Naive thymus-derived CD4-positive, alpha-beta T cell (primary cell): ENCODE data around the gene GOT1. TPM values are rescaled to one million over a fixed set of nuclear protein-coding genes. Genes with fewer than 3 reads are reported as not detected.

Experiments
- ATAC-seq: fragments of 150-1000 bp; cut with Tn5 transposase; 2 replicates; pipeline ENCODE4 v1.10.0; 2021; ENCODE audit warnings: mild to moderate bottlenecking, moderate library complexity
- CTCF ChIA-PET: fragments of 350-600 bp; sonication (Branson Sonifier 250); formaldehyde crosslinking; loops from one replicate; lab custom pipeline; 2021; ENCODE audit warnings: antibody characterized with exemption; lab: Charles Lee
- POLR2A ChIA-PET: fragments of 350-600 bp; sonication (Branson Sonifier 250); formaldehyde crosslinking; loops from one replicate; lab custom pipeline; 2021; ENCODE audit warnings: antibody characterized with exemption, inconsistent platforms; lab: Charles Lee
- DNase-seq, 9 donors: peaks; one replicate each; pipeline versions ENCODE4 v3.0.0 to v3.0.0-alpha.2; 2020 to 2022; ENCODE audit warnings: mixed read lengths in 1 of 9
- H3K27ac ChIP-seq: one replicate; pipeline ENCODE4 v1.7.0; 2013; ENCODE audit warnings: mild to moderate bottlenecking, low read depth, low read length, moderate library complexity
- H3K27me3 ChIP-seq, 2 donors: one replicate each; pipeline ENCODE4 v1.7.0; 2013; ENCODE audit warnings: low read length in 2 of 2, mild to moderate bottlenecking in 2 of 2, moderate library complexity in 2 of 2; ENCODE audit not compliant: control insufficient read depth in 2 of 2, insufficient read depth in 2 of 2
- H3K36me3 ChIP-seq, 3 experiments: 1 replicate in 2 of 3; 2 replicates in 1 of 3; pipeline ENCODE4 v1.7.0; 2013; ENCODE audit warnings: low read length in 3 of 3, mild to moderate bottlenecking in 3 of 3, moderate library complexity in 1 of 3; ENCODE audit not compliant: insufficient read depth in 3 of 3, control insufficient read depth in 2 of 3
- H3K4me1 ChIP-seq, 2 donors: one replicate each; pipeline ENCODE4 v1.7.0; 2013; ENCODE audit warnings: low read length in 2 of 2, mild to moderate bottlenecking in 2 of 2, moderate library complexity in 1 of 2; ENCODE audit not compliant: control insufficient read depth in 2 of 2, insufficient read depth in 2 of 2
- H3K4me3 ChIP-seq: 2 replicates; pipeline ENCODE4 v1.7.0; 2013; ENCODE audit warnings: mild to moderate bottlenecking, low read length
- H3K9me3 ChIP-seq, 3 experiments: 1 replicate in 2 of 3; 2 replicates in 1 of 3; pipeline ENCODE4 v1.7.0; 2013; ENCODE audit warnings: low read length in 3 of 3; ENCODE audit not compliant: control insufficient read depth in 2 of 3
- H3K27ac Mint-ChIP-seq, 9 donors: one replicate each; pipeline ENCODE4 v1.8.0; 2020 to 2022; ENCODE audit warnings: mixed read lengths in 9 of 9, mild to moderate bottlenecking in 8 of 9, moderate library complexity in 5 of 9, inconsistent platforms in 2 of 9
- H3K27me3 Mint-ChIP-seq, 5 donors: one replicate each; pipeline ENCODE4 v1.8.0; 2021 to 2022; ENCODE audit warnings: mixed read lengths in 5 of 5, mild to moderate bottlenecking in 1 of 5
- H3K36me3 Mint-ChIP-seq, 5 donors: one replicate each; pipeline ENCODE4 v1.8.0; 2020 to 2022; ENCODE audit warnings: mixed read lengths in 5 of 5, mild to moderate bottlenecking in 3 of 5, inconsistent platforms in 1 of 5
- H3K4me1 Mint-ChIP-seq, 7 donors: one replicate each; pipeline ENCODE4 v1.8.0; 2020 to 2022; ENCODE audit warnings: mixed read lengths in 7 of 7, mild to moderate bottlenecking in 3 of 7, inconsistent platforms in 1 of 7
- H3K4me3 Mint-ChIP-seq, 10 donors: one replicate each; pipeline ENCODE4 v1.8.0; 2020 to 2022; ENCODE audit warnings: mild to moderate bottlenecking in 10 of 10, mixed read lengths in 10 of 10, moderate library complexity in 6 of 10, inconsistent platforms in 2 of 10
- H3K9me3 Mint-ChIP-seq, 11 donors: one replicate each; pipeline ENCODE4 v1.8.0; 2020 to 2022; ENCODE audit warnings: mixed read lengths in 11 of 11, mild to moderate bottlenecking in 4 of 11, inconsistent platforms in 1 of 11, moderate library complexity in 1 of 11
- intact Hi-C, 2 donors: fragments of 100-400 bp; cut with micrococcal nuclease; formaldehyde crosslinking; loops; one replicate each; pipeline ENCODE4 v1.15.1; 2023
- polyA plus RNA-seq, 2 donors: library from polyadenylated mRNA; unstranded; fragments of 300-500 nt; fragmentation: Illumina TruSeq; gene quantifications; one replicate each; pipeline ENCODE4 v1.2.3, GENCODE V29; 2021
- total RNA-seq, 6 experiments: library from RNA in 5 of 6; stranded (reverse) in 5 of 6; gene quantifications; 1 replicate in 5 of 6; 2 replicates in 1 of 6; pipeline ENCODE4 v1.2.3 and lab custom pipeline; 2021 to 2026

Gene GOT1
- total and polyA plus RNA-seq, 7 experiments from 2014 or later, result 8.0 to 22.2 (median 12.2) TPM

DNA sequence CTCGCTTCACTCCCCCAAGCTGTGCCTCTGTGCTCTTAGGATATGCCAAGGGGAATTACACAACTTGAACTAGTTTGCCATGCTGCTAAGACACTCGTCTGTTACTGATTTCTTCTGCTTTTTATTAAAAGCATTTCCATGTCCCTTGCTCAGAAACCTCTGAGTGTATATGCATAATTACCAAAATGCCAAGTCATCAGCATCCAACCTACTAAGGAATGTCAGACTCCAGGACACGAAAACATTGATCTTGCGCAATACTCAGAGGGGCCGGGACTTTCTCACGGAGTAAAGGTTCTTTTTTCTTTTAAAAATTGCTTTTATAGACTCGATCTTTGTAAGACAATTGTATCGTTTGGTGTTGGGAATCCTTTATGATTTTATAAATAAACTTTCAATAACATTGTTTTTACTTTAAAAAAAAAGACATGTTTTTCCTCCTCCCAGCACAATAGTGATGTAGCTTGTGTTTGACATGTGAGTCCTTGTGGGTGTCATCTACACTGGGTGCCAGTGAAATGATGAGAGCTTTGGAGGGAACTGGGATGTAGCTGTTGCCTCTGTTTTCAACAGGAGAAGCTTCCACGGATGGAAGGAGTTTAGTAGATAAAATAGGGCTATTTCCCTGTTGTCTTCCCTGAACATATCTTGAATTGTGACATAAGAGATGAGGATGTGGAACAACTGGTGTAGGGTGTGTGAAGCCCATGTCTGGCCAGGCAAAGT is 57.7 kb downstream of the GOT1 start:
- H3K9me3 Mint-ChIP-seq, result no peaks in the 10 kb centered on the region
- H3K4me3 Mint-ChIP-seq, result no peak overlapping the region
- H3K4me3 ChIP-seq, result no peak overlapping the region
- ATAC-seq, result no peak
- H3K9me3 ChIP-seq, result no peaks in the 10 kb centered on the region
- ChIA-PET POLR2A (no interaction called here), CTCF (no interaction called here)
- no peaks in the 10 kb centered on the region for H3K27me3 ChIP-seq
- H3K4me1 ChIP-seq, result no peaks in the 10 kb centered on the region
- H3K36me3 Mint-ChIP-seq, result no peaks in the 10 kb centered on the region
- no peaks in the 10 kb centered on the region for H3K36me3 ChIP-seq
- no peak overlapping the region for H3K27ac ChIP-seq
- intact Hi-C loops, result no loop called here
- H3K4me1 Mint-ChIP-seq, result peaks cover 0 to 10% (median 5%) of the 10 kb centered on the region in 7 donors
- DNase-seq, result no peak
- H3K27ac Mint-ChIP-seq, result no peak overlapping the region
- H3K27me3 Mint-ChIP-seq, result peaks cover 10 to 82% (median 20%) of the 10 kb centered on the region in 5 donors

DNA sequence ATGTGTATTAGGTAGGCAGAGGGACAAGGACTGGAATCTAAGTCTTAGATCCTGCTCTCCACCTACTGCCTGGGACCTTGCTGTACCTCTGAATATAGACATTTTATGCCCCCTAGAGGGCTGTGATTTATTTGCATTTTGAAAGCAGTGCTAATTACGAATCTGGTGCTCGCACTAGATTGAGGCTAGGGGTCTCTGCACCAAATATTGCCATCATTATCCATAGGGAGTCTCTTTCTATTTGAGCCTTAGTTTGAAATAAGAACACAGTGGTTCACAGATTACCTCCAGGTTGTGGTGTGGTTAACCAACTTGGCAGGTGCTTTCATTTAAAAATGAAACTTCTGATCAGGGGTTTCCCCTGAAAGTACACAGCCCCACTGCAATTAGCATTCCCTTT is 59.4 kb downstream of the GOT1 start:
- ChIA-PET CTCF (no interaction called here), POLR2A (no interaction called here)
- Mint-ChIP-seq H3K4me3 (peak overlapping the region in 1 of 10 donors; percentile 5), H3K27ac (no peak overlapping the region), H3K9me3 (no peaks in the 10 kb centered on the region), H3K36me3 (no peaks in the 10 kb centered on the region), H3K4me1 (peaks cover 0 to 10% (median 5%) of the 10 kb centered on the region in 7 donors), H3K27me3 (peaks cover 10 to 86% (median 23%) of the 10 kb centered on the region in 5 donors)
- intact Hi-C loops, result no loop called here
- DNase-seq (no peak), ATAC-seq (no peak)
- Histone ChIP-seq H3K9me3 (no peaks in the 10 kb centered on the region), H3K4me1 (no peaks in the 10 kb centered on the region), H3K4me3 (no peak overlapping the region), H3K36me3 (no peaks in the 10 kb centered on the region), H3K27ac (no peak overlapping the region), H3K27me3 (no peaks in the 10 kb centered on the region)

DNA sequence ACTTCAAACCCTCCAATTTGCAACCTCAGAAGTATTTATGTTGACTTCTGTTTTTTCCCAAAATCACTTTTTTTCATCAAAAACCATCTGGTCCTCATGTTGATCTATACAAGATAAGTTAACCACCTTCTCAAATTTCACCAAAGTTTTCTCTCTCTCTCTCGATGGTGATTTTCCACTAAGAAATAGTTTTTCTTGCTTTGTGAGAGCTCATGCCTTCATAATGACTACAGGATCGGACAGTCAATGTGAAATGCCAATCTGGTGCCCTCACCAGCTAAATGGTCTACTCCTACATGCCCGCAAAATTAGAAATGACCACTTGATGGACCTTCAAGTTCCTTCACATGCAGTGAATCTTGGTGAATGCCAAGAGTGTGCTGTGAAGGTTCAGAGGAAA is 60.9 kb downstream of the GOT1 start:
- ChIA-PET CTCF (no interaction called here), POLR2A (no interaction called here)
- no peak overlapping the region for H3K4me3 Mint-ChIP-seq
- H3K36me3 ChIP-seq, result no peaks in the 10 kb centered on the region
- H3K27ac Mint-ChIP-seq, result no peak overlapping the region
- H3K27me3 ChIP-seq, result no peaks in the 10 kb centered on the region
- H3K36me3 Mint-ChIP-seq, result no peaks in the 10 kb centered on the region
- H3K9me3 ChIP-seq, result no peaks in the 10 kb centered on the region
- no peak overlapping the region for H3K4me3 ChIP-seq
- H3K4me1 ChIP-seq, result no peaks in the 10 kb centered on the region
- ATAC-seq (no peak), DNase-seq (no peak)
- peaks cover 10 to 85% (median 23%) of the 10 kb centered on the region in 5 donors for H3K27me3 Mint-ChIP-seq
- intact Hi-C loops, result no loop called here
- H3K9me3 Mint-ChIP-seq, result no peaks in the 10 kb centered on the region
- H3K4me1 Mint-ChIP-seq, result peaks cover 0 to 10% (median 5%) of the 10 kb centered on the region in 7 donors
- H3K27ac ChIP-seq, result no peak overlapping the region

DNA sequence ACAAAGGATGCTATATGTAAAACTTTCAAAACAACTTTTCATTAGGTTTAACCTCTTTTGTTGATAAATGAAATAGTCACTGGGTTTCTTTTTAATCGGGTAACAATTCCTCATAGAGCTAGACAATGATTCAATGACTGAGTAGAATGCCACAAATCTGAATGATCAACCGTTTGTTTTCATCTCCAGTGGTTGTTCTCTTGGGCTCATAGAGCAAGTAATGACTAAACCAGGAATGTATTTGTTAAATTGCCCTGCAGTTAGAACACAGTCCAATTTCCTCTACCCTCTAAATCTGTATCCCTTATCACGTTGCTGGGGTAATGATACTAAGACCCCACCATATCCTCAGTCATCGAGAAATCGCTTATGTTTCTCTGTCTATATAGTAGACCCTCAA is 61.3 kb downstream of the GOT1 start:
- Mint-ChIP-seq H3K4me1 (peaks cover 0 to 10% (median 5%) of the 10 kb centered on the region in 7 donors), H3K9me3 (no peaks in the 10 kb centered on the region), H3K36me3 (no peaks in the 10 kb centered on the region), H3K27ac (no peak overlapping the region), H3K27me3 (peaks cover 10 to 83% (median 23%) of the 10 kb centered on the region in 5 donors), H3K4me3 (no peak overlapping the region)
- no peaks in the 10 kb centered on the region for H3K36me3 ChIP-seq
- no peak overlapping the region for H3K27ac ChIP-seq
- H3K4me3 ChIP-seq, result no peak overlapping the region
- H3K4me1 ChIP-seq, result no peaks in the 10 kb centered on the region
- intact Hi-C loops, result no loop called here
- ATAC-seq (no peak), DNase-seq (no peak)
- no peaks in the 10 kb centered on the region for H3K27me3 ChIP-seq
- ChIA-PET CTCF (no interaction called here), POLR2A (no interaction called here)
- no peaks in the 10 kb centered on the region for H3K9me3 ChIP-seq

DNA sequence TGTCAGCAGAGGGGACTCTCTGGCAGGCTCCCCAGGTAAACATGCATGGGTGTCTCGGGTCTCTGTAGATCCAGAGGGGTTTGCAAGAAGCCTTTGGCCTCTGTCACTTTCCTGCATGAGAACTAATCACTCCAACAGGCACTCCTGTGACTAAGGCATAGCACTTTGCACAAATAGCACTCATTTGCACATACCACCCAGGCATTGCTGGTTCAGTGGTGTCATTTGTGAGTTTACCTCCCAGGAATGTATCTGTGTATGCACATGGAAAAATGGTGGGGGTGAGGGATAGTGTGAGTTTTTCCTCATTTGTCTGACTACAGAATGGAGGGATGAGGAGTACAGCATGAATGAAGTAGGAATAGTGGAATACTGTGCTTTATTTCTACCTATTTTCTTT is 61.8 kb downstream of the GOT1 start:
- POLR2A ChIA-PET, result no interaction called here
- Mint-ChIP-seq H3K27me3 (peaks cover 10 to 78% (median 21%) of the 10 kb centered on the region in 5 donors), H3K27ac (no peak overlapping the region)

DNA sequence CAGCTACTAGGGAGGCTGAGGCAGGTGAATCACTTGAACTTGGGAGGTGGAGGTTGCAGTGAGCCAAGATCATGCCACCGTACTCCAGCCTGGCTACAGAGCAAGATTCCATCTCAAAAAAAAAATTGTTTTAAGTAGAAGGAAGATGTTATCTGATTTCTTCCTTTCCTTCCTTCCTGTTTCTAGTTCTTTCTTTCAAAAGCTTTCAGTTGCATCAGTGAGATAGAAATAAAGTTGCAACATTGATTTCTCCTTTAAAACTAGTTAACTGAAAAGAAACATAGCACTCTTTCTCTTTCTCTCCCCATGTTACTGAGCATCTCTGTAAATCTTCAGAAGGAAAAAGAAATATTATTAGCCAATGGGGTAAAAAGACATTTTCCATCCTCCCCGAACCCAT is 63.8 kb downstream of the GOT1 start:
- H3K27ac ChIP-seq, result no peak overlapping the region
- ChIA-PET POLR2A (no interaction called here), CTCF (no interaction called here)
- H3K27me3 Mint-ChIP-seq, result peaks cover 10 to 65% (median 17%) of the 10 kb centered on the region in 5 donors
- no peak overlapping the region for H3K27ac Mint-ChIP-seq
- H3K36me3 Mint-ChIP-seq, result no peaks in the 10 kb centered on the region
- no peak overlapping the region for H3K4me3 ChIP-seq
- no peaks in the 10 kb centered on the region for H3K9me3 Mint-ChIP-seq
- H3K4me3 Mint-ChIP-seq, result no peak overlapping the region
- H3K27me3 ChIP-seq, result no peaks in the 10 kb centered on the region
- H3K4me1 ChIP-seq, result no peaks in the 10 kb centered on the region
- DNase-seq (no peak), ATAC-seq (no peak)
- H3K4me1 Mint-ChIP-seq, result peaks cover 0 to 10% (median 5%) of the 10 kb centered on the region in 7 donors
- H3K9me3 ChIP-seq, result no peaks in the 10 kb centered on the region
- H3K36me3 ChIP-seq, result no peaks in the 10 kb centered on the region
- intact Hi-C loops, result no loop called here

More for the DNA sequence above, 61.8 kb downstream of the GOT1 start:
- intact Hi-C loops, result no loop called here
- H3K27ac ChIP-seq, result no peak overlapping the region
- H3K4me3 ChIP-seq, result no peak overlapping the region
- Mint-ChIP-seq H3K4me1 (peaks cover 0 to 10% (median 5%) of the 10 kb centered on the region in 7 donors), H3K36me3 (no peaks in the 10 kb centered on the region), H3K9me3 (no peaks in the 10 kb centered on the region), H3K4me3 (no peak overlapping the region)
- DNase-seq (no peak), ATAC-seq (no peak)
- no peaks in the 10 kb centered on the region for H3K27me3 ChIP-seq
- CTCF ChIA-PET, result no interaction called here
- H3K9me3 ChIP-seq, result no peaks in the 10 kb centered on the region
- H3K36me3 ChIP-seq, result no peaks in the 10 kb centered on the region
- no peaks in the 10 kb centered on the region for H3K4me1 ChIP-seq

DNA sequence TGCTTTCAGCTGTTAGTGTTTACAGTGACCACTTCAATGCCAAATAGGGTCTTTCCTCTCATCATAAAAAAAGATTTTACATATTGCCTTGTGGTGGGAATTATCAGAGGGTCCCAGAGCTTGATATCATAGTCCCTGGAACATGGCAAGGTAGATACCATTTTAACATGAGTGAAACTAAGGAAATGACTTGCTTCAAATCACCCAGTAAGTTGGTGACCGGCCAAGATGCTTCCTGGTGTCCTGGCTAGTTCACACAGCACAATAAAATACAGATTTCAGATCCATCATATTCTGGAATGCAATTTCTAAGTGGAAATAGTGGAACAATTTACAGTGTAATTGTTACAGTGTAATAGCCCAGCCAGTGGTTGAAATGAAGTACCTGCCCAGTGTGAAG is 64.7 kb downstream of the GOT1 start:
- Mint-ChIP-seq H3K4me3 (no peak overlapping the region), H3K9me3 (no peaks in the 10 kb centered on the region), H3K27ac (no peak overlapping the region), H3K36me3 (no peaks in the 10 kb centered on the region), H3K27me3 (peaks cover 5 to 57% (median 11%) of the 10 kb centered on the region in 5 donors), H3K4me1 (peaks cover 0 to 3% (median 0%) of the 10 kb centered on the region in 7 donors)
- ChIA-PET CTCF (no interaction called here), POLR2A (no interaction called here)
- ATAC-seq, result no peak
- intact Hi-C loops, result no loop called here
- H3K9me3 ChIP-seq, result no peaks in the 10 kb centered on the region
- no peak for DNase-seq
- no peaks in the 10 kb centered on the region for H3K36me3 ChIP-seq
- no peak overlapping the region for H3K27ac ChIP-seq
- no peaks in the 10 kb centered on the region for H3K4me1 ChIP-seq
- H3K4me3 ChIP-seq, result no peak overlapping the region
- no peaks in the 10 kb centered on the region for H3K27me3 ChIP-seq
